Esophagus squamous epithelium (tissue), 5 donors: Measurements from ENCODE around the gene KLF15. TPM values are rescaled to one million over a fixed set of nuclear protein-coding genes. Genes with fewer than 3 reads are reported as not detected.

Experiments
- DNase-seq: peaks from one replicate; lab custom pipeline; 2025; lab: John Stamatoyannopoulos, UW
- H3K27ac ChIP-seq, 4 donors: fragments of 200-600 bp; sonication (generic); one replicate each; pipeline ENCODE4 v1.5.1; 2016 to 2019; ENCODE audit warnings: mild to moderate bottlenecking in 1 of 4
- H3K27me3 ChIP-seq, 4 donors: fragments of 200-600 bp; sonication (generic); 1 replicate in 3 of 4; 2 replicates in 1 of 4; pipeline versions ENCODE4 v1.5.1 to v1.6.0; 2017 to 2021; ENCODE audit warnings: antibody characterized with exemption in 1 of 4
- H3K36me3 ChIP-seq, 3 donors: fragments of 200-600 bp; sonication (generic); one replicate each; pipeline ENCODE4 v1.5.1; 2016 to 2019
- H3K4me1 ChIP-seq, 3 donors: fragments of 200-600 bp; sonication (generic); one replicate each; pipeline ENCODE4 v1.5.1; 2017 to 2019
- H3K4me3 ChIP-seq, 4 donors: fragments of 200-600 bp; sonication (generic); 1 replicate in 3 of 4; 2 replicates in 1 of 4; pipeline ENCODE4 v1.5.1; 2016 to 2019; ENCODE audit warnings: mild to moderate bottlenecking in 2 of 4, moderate library complexity in 1 of 4
- H3K9me3 ChIP-seq, 3 donors: fragments of 200-600 bp; sonication (generic); one replicate each; pipeline ENCODE4 v1.5.1; 2016 to 2019
- POLR2A ChIP-seq, 4 donors: fragments of 450-650 bp; IDR thresholded peaks; one replicate each; pipeline ENCODE4 v1.6.1; 2017; ENCODE audit warnings: antibody characterized with exemption in 4 of 4, mild to moderate bottlenecking in 4 of 4, moderate library complexity in 3 of 4
- WGBS, 2 donors: methylation state at CpG; one replicate each; pipeline ENCODE4 v1.1.5; 2018; 5-methylcytosine and 5-hydroxymethylcytosine counted together
- intact Hi-C: fragments of 100-400 bp; cut with DNase I; formaldehyde crosslinking; loops from one replicate; pipeline ENCODE4 v1.15.0; 2022
- total RNA-seq, 4 donors: library from RNA; depleted of rRNA; stranded (reverse); fragments of >200 nt; gene quantifications; one replicate each; pipeline ENCODE4 v1.1.0, GENCODE V29; 2016
- TF ChIP-seq, protein P1 (sequence below), 6 experiments: fragments of 450-650 bp in 4 of 6; fragments of 200-600 bp in 2 of 6; sonication (generic) in 2 of 6; IDR thresholded peaks; one replicate each; pipeline ENCODE4 v1.5.1; 2016 to 2019; ENCODE audit warnings: antibody characterized with exemption in 6 of 6, mild to moderate bottlenecking in 4 of 6, moderate library complexity in 4 of 6
- donor health status: DM: yes; HTN: yes; CAD: no.

The KLF15 gene
- total RNA-seq, 4 donors from 2014 or later = 1.8 to 43.1 (median 7.7) TPM

DNA sequence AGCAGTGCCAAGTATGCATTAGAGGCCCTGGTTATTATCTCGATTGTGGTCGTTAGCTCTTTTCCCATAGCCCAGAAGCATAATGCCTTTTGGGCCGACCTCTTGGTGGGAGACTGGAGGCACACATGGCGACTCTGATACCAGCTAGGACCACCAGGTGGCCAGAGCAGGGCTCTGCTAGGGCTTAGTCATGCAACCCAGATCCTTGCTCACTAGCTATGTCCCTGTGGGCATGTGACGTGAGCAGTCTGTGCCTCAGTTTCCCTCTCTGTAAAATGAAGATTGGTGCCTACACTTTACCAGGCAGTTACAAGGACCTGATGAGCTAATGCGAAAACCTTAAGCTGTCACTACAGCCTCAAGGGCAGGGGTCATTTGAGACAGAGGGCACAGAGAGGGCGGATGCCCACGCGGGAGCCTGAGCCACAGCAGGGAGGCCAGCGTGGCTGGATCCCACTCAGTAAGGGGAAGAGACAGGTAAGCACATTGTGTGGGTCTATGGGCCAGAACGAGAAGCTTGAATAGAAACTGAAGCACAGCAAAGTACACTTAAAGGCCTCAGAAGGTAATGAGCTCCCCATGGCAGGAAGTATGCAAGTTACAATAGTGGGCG is 8.8 kb downstream of the KLF15 start:
- peaks cover 0 to 37% (median 0%) of the 10 kb centered on the region in 3 donors for H3K4me1 ChIP-seq

DNA sequence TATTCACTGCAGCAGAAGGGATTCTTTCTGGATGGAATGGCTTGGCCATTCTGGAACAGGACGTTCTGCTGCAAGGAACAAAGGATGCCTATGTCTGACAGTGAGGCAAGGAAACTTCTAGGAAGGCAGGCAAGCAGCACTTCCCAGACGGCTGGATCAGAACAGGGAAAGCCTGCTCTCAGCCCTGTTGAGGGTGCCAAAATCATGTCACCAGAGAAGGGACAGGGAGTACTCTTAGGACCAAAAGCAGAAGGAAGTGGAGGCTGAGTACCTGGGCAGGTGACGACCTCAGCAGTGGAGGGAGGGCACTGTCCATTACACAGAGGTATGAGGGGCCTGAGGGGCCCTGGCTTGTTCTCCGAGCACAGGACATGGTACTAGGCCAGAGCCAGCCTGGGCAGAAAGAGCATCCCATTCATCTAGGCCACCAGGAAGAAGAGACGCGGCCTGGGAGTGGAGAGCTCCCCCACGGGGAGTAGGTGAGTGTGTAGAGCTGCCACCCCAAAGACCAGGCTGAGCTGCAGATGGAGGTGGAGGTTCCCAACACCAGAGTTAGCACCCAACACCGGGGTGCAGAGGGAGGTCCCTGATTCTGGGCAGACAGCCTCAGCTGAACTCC is 9.6 kb downstream of the KLF15 start:
- TF ChIP-seq, protein P1, sequence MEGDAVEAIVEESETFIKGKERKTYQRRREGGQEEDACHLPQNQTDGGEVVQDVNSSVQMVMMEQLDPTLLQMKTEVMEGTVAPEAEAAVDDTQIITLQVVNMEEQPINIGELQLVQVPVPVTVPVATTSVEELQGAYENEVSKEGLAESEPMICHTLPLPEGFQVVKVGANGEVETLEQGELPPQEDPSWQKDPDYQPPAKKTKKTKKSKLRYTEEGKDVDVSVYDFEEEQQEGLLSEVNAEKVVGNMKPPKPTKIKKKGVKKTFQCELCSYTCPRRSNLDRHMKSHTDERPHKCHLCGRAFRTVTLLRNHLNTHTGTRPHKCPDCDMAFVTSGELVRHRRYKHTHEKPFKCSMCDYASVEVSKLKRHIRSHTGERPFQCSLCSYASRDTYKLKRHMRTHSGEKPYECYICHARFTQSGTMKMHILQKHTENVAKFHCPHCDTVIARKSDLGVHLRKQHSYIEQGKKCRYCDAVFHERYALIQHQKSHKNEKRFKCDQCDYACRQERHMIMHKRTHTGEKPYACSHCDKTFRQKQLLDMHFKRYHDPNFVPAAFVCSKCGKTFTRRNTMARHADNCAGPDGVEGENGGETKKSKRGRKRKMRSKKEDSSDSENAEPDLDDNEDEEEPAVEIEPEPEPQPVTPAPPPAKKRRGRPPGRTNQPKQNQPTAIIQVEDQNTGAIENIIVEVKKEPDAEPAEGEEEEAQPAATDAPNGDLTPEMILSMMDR (IDR thresholded peaks at IDR 0.05) = no peak
- TF ChIP-seq POLR2A (IDR thresholded peaks at IDR 0.05) = no peak
- no peak for DNase-seq
- intact Hi-C loops = no loop called here
- WGBS, 2 donors = 60 to 73% methylated on average over 8 of the region's 8 CpGs
- H3K36me3 ChIP-seq = peaks cover 0 to 78% (median 8%) of the 10 kb centered on the region in 3 donors
- peaks cover 0 to 36% (median 0%) of the 10 kb centered on the region in 3 donors for H3K4me1 ChIP-seq
- no peaks in the 10 kb centered on the region for H3K27me3 ChIP-seq
- no peaks in the 10 kb centered on the region for H3K9me3 ChIP-seq
- H3K27ac ChIP-seq = peak overlapping the region in 3 of 4 donors; percentile 2 to 38 (median 21)
- no peak overlapping the region for H3K4me3 ChIP-seq

More for the DNA sequence above, 8.8 kb downstream of the KLF15 start:
- TF ChIP-seq, protein P1 (IDR thresholded peaks at IDR 0.05) = no peak
- TF ChIP-seq POLR2A (IDR thresholded peaks at IDR 0.05) = no peak
- Histone ChIP-seq H3K9me3 (no peaks in the 10 kb centered on the region), H3K27me3 (no peaks in the 10 kb centered on the region), H3K36me3 (peaks cover 0 to 78% (median 8%) of the 10 kb centered on the region in 3 donors), H3K27ac (peak overlapping the region in 2 of 4 donors; percentile 21 to 38), H3K4me3 (no peak overlapping the region)
- no peak for DNase-seq
- WGBS, 2 donors = 89% methylated on average over 10 to 12 of the region's 12 CpGs
- intact Hi-C loops = no loop called here

DNA sequence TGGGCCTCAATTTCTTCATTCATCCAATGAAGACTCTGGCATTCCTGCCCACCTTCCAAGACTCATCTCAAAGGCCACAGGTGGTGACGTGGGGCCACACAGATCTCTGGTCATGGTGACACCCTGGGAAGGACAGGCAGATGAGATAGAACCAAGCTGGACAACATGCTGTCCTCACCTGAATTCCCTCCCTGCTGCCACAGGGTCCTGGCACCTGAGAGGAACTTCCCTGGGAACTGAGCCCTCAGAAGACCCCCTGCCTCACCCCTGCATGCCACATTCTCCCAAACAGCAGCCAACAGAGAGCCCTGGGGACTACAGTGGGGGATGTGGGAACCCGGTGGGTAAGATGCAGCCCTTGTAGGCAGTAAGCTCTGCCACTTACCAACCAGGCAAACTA is 10.7 kb downstream of the KLF15 start:
- intact Hi-C loops = no loop called here
- Histone ChIP-seq H3K9me3 (no peaks in the 10 kb centered on the region), H3K36me3 (peaks cover 0 to 66% (median 6%) of the 10 kb centered on the region in 3 donors), H3K27ac (peak overlapping the region in 1 of 4 donors; percentile 6), H3K27me3 (no peaks in the 10 kb centered on the region), H3K4me1 (peaks cover 0 to 32% (median 0%) of the 10 kb centered on the region in 3 donors), H3K4me3 (no peak overlapping the region)
- WGBS, 2 donors = 50 to 63% methylated on average over 1 to 2 of the region's 2 CpGs
- DNase-seq = no peak
- no peak for TF ChIP-seq POLR2A (IDR thresholded peaks at IDR 0.05)
- TF ChIP-seq, protein P1 (IDR thresholded peaks at IDR 0.05) = no peak

DNA sequence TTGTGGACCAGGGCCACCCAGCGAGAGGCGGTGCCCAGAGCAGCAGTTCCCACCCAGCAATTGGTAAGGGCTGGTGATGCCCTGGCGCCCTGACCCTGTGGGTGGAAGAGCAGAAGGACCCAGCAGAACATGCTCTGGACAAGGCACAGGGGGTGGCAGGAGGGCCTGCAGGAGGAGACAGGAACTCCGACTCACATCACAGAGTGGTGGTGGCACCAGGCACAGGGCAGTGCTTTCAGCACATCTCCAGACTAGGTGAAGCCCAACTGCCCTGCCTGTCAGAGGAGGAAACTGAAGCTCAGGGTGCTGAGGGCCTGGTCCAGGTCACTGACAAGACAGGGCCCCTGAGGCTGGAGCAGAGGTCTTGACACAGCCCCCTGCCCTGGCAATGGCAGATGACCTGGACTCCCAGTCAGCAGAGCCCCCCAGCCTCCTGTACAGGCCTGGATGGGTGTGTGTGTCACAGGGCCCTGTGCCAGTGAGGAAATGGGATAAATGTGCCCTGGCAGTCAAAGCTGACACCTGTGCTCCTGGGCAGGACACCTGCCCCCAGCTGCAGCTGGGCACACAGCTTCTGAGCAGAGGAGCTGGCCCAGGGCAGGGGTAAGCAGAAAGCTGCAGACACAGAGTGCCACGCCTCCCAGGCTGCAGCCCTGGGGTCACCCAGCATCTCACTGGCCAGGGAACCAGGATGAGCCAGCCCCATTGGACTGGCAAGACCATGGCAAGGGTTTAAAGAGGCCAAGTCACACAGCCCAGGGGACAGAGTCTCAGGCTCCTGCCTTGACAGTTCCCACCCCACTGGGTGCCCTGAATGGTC is 11.4 kb downstream of the KLF15 start:
- TF ChIP-seq POLR2A (IDR thresholded peaks at IDR 0.05) = no peak
- TF ChIP-seq, protein P1 (IDR thresholded peaks at IDR 0.05) = no peak
- WGBS, 2 donors = 90 to 100% methylated on average over 1 to 2 of the region's 5 CpGs
- no peak overlapping the region for H3K27ac ChIP-seq
- no peaks in the 10 kb centered on the region for H3K9me3 ChIP-seq
- H3K36me3 ChIP-seq = peaks cover 0 to 60% (median 0%) of the 10 kb centered on the region in 3 donors
- H3K27me3 ChIP-seq = no peaks in the 10 kb centered on the region
- H3K4me3 ChIP-seq = no peak overlapping the region
- peaks cover 0 to 26% (median 0%) of the 10 kb centered on the region in 3 donors for H3K4me1 ChIP-seq
- no peak for DNase-seq
- intact Hi-C loops = no loop called here
